NK-92 treated with Interleukin-12 subunit alpha and Interleukin-12 subunit beta, amount 100 ng/mL, for 24 hours (cell line): ENCODE results near the gene MARF1.
A peak's percentile ranks its signal among the peaks of the same experiment; 100 is the strongest.
"Not testable (repeated sequence)": the region's sequence is repeated elsewhere in the genome, so short reads cannot be mapped to it uniquely, and the experiment has no call there.

Source experiments
- DNase-seq: peaks from one replicate; lab custom pipeline; 2025; lab: John Stamatoyannopoulos, UW

MARF1 gene

DNA sequence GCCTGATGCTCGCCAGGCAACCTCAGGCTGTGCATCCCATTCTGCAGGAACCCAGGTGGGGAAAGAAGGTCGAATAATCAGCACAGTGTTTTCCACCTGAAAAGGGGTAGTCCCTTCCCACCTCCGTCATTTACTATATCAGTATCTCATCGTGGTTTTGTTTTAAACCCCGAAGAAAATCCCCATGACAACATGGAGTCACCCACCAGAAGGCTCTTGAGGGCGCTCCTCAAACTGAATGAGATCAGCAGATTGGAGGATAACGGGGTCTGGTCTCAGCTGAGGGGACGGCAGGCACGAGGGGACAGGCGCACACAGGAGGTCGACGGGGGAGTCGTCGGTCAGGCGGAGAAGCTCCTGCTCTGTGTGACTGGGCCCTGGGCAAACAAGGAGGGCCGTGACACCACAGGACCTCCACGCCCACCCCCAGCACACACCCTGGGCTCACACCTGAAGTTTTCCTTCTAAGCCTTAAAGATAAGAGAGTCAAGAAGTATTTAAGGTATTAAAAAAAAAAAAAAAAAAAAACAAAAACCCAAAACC lies 44.2 kb downstream of the MARF1 start:
- DNase-seq = no peak

DNA sequence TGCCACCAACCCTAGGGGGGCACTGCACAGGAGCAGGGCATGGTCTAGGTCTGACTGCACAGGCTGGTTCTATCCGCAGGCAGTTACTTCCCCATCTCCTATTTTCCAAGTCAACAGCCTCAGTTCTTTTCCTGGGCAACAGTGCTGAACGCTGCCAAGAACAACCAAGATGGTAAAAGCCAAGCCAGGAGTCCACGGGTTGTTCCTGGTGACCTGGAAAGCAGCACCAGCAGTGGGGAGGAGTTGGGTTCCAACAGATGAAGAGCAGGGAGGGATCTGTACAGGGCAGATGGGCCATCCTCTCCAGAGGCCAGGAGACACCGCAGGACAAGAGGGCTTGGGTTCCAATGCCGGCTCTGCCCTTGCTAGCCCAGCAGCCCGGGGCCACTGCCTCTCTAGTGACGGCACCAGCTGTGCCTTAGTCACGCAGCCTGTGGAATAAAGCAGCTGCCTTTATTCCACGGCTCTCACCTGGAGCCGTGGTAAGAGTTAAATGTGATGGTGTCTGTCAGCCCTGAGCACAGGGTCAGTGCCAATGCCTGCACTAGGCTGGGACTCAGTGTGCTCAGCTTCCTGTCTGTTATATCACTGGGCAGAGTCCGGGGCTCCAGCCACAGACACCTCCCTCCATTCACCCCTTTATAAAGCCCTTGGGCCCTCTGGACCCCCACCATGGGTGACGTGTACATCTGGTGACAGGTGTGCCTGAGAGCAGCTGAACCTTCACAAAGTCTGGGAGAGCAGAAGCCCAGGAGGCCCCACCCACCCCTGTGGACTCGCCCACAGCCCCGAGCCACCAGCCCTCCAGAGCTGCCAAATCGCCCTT lies 44.9 kb downstream of the MARF1 start:
- DNase-seq = no peak

DNA sequence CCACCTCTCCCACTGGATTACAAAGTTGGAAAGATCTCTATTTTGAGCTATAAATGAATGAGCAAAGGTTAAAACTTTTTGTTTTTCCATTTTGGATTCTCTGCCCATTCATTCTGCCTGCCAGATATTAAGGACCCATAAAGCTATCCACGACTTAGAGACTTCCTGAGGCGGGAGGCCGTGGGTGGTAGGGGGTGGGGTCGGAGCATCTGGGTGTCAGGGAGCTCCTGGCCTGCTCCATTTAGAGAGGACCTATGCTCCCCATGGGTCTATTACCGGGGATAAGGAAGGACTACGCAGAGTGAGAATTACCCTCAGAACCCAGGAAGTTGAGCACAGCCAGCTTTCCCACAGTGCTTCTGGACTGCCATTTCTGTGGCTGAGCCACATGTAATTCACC lies 45.8 kb downstream of the MARF1 start:
- DNase-seq = no peak

DNA sequence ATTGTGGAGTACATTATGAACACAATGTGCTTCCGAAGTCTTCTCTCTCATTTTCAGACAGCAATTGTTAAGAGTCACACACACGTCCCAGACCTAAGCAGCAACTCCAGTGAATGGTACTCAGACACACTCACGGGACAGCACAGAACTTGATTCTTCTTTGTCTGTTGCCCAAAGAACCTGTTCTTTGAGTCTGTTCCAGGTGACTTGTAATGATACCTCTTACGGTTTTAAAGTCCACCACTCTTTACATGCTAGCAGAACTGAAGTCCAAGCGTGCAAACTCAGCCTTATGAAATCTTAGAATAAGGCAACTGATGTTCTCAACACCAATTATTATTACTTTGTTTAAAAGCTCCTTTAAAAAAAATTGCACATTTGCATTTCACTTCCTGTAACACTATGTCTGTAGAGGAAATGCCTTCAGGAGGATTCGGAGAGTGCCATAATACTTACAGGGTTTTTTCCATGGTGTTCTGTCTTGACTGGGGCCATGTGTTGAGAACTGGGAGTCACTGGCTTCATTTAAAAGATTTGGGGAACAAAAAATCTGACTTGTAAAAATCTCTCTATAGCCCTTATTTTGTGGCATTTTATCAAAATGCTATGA lies 48.1 kb downstream of the MARF1 start:
- DNase-seq = no peak

DNA sequence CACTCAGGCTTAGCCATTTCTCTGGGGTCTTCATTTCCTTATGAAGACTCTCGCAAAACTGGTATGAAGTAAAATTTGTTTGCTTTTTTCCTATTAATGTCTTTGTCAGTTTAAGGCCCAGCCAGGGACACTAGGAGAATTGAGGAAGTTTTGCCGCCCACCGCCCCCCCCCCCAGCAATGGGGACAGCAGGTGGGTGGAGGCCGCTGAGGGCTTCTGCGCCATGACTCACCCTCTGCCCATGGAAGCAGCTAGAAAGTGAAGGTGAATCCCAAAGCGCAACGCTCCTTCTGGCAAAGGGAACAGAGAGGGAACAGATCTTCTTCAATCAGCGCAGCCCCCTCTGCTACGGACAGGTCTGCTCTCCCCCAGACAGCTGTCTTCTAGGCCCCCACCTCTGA lies 49.7 kb downstream of the MARF1 start:
- DNase-seq = no peak

DNA sequence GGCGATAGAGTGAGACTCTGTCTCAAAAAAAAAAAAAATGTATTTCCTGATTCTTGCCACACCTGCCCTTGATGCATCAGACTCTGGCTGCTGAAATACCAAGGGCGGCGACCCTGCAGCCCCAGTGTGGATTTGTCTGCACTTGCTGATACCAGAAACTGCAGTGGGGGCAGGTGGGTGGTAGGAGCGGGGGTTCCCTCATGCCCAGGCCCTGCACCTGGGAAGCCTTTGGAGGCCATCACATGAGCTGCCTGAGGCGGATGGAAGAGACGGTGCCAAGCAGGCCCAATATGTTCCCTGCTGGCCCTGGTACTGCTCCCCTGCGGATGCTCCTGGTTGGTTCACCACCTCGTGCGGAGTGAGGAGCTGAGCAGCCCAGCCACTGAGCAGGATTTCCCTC lies 50.6 kb downstream of the MARF1 start:
- DNase-seq = peak; percentile 27

DNA sequence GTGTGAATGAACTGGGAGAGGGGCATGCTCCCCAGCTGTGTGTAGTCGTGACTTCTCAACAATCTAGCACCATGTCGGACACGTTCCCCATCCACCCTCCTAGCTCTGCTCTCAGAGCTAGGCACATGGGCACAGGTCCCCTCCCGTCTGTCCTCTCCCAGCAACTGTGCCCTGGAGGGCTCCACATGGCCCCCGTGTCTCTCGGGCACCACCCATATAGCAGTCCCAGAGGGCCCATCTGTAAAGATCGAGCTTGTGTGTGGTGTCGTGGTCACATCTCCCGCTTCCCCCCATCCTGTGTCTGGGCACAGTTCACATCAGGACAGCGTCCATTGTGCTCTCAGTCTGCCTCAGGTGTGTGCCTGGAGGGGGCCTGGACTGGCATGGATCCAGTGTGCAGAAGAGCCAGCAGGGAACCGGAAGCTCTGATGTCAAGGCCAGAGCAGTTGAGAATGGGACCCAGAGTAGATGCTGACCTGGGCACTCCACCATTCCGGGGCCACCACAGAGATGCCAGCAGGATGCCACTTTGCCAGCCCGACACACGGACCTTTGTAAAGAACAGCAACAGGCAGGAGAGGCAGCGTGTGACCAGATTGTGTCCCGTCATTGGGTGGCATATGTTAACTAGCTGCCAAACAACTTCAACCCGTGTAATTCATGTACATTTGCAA lies 55.7 kb downstream of the MARF1 start:
- DNase-seq = no peak

DNA sequence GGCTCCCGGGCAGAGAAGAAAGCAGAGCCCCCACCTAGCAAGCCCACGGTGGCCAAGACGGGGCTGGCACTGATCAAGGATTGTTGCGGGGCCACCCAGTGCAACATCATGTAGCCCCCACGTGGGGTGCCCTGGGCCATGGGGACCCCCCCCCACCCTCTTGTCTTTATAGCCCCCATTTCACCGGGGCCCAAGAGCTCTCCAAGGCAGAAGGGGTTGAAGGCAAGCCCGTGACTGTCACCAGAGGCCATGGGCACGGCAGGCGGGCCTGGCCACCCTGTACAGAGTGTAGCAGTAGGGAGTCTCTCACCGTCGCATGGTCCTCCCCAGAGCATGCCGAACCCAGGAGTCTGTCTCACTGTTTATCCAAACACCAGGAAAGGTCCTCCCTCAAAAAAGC lies 56.2 kb downstream of the MARF1 start:
- DNase-seq = no peak

DNA sequence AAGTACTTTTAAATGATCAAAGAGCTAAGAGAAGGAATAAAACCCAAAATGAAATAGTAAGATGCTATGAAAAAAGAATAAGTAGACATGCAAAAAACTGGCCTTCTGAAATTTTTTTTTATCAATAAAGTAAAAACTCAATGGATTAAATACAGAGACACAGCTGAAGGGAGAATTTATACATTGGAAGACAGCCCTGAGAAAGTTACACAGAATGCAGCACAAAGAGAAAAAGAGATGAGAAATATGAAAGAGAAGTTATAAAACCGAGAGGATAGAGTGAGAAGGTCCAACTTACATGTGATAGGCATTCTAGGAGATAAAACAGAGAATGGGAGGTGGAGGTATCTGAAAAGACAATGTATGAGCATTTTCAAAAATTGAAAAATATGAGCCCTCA lies 57.0 kb downstream of the MARF1 start:
- no peak for DNase-seq

DNA sequence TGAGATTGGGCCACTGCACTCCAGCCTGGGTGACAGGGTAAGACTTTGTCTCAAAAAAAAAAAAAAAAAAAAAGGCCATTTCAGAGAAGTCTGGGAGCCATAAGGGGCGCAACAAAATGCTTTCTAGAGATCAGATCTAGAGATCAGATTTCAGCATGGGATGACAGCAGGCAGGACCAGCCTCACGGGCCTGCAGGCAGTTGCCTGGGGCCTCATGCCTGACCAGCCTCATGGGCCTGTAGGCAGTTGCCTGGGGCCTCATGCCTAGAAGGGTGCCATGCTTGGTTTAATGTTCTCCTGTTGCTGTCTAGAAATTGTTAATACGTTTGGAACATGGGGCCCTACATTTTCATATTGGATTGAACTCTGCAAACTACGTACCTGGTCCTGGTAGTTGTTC lies 59.4 kb downstream of the MARF1 start:
- no peak for DNase-seq

DNA sequence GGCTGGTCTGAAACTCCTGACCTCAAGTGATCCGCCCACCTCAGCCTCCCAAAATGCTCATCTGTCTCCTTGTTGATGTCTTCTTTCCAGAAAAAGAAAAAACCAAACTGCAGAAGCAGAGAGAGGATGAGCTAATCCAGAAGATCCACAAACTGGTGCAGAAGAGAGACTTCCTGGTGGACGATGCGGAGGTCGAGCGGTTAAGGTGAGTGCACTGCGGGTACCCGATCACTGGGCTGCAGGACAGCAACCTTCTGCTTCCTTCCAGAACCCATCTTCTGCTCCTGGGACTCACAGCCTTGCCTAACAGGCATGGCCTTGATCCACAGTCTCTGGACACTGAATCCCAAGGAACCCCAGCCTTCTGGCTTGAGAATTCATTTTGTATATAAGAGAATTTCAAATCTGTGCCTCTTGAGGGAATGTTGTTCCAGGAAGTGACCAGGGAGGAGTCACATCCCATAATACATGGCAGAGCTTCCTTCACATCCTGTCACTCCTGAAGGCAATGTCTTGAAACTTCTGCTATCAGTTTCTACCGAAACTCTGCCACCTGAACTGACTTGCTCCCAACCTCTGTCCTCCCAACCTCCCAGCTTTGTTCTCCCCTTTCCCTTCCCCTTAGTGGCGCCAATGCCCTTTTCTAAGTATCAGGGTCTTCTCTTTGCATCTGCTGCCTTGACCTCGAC lies 61.7 kb downstream of the MARF1 start:
- DNase-seq = no peak

DNA sequence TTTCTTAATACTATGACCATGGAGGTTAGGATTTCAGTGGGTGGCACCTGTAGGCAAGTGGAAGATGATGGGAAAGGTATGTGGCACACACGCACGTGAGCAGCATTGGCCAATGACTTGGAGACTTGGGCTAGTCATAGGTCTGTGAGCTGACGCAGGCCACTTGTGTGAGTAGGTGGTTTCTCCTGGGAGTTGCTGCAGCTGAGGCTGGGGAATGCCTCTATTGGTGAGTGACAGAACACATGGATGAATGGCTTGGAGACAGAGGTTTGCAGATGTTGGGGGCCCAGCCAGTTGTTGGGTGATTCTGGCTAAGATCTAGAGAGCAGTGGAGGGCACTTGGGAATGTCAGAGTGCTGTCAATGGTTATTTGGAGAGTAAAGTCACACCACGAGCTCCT lies 64.1 kb downstream of the MARF1 start:
- DNase-seq = no peak

DNA sequence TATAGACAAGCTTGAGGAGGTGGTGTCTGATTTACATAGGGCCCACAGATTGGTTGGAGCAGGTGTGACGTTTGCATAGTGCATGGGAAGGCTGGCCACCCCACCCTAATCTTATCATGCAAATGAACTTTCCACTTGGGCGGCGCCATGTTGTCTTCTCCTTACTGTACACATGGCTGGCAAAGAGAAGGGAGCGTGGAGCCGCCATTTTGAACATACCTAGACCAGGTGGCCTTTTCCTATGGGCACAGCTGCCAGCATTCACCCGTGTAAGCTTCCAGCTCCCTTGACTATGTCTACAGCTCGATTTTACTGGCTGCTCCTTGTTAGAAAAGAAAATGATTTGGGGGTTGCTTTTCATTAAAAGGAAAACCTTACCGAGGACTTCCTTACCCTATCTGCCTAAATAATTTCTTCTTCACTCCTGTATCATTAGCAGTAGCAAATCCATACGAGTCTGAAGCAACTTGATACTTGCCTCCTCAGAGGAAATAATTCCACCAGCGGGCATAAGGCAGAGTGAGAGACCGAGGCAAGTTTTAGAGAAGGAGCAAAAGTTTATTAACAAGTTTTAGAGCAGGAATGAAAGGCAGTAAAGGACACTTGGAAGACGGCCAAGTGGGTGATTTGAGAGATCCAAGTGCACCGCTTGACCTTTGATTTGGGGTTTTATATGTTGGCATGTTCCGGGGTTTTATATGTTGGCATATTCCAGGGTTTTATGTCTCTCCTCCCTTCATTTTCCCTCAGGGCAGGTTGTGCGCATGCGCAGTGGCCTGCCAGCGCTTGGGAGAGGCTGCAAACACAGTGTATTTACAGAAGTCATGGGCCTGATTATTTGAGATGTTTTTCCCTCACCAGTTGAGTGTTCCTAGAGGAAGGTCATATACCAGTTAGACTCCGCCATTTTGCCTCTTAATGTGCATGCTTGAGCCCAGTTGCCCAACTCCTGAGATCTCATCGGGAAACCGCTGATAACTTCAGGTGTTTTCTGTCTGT lies 65.7 kb downstream of the MARF1 start:
- no peak for DNase-seq

DNA sequence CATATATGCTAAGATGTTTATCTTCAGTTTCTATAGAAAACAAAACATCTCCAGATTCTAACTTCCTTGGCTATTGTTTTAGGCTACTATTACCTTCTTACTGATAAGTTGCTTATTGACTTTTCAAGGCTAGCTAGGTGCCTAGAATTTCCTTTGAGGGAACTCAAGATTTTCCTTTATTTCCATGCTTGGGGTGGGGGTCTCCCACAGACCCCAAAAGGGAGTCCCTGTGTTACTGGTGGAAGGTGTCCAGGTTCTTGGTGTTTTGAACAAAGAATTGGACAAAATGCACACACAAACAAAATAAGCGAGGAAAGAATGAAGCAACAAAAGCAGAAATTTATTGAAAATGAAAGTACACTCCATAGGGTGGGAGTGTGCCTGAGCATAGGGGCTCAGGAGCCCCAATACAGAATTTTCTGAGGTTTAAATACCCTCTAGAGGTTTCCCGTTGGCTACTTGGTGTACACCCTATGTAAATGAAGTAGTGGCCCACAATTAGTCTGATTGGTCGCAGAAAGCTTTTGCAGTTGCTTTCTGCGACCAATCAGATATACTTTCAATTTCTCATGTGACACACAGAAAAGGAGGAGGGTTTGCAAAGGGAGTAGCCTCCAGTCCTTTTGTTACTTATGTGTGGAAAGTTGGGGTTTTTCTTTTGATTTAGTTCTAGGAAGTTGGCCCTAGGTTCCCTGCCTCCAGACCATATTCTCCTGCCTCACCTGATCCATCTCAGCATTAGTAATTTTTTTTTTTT lies 67.5 kb downstream of the MARF1 start:
- DNase-seq = no peak

DNA sequence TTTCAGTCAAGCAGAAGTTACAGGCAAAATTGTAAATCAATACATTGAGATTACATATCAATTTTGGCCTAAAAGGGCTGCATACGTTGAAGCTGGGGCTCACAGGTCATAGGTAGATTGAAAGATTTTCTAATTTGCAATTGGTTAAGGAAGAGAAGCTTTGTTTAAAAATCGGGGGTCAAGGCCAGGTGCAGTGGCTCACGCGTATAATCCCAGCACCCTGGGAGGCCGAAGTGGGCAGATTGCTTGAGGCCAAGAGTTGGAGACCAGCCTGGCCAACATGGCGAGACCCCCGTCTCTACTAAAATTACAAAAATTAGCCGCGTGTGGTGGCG lies 68.4 kb downstream of the MARF1 start:
- DNase-seq = no peak

DNA sequence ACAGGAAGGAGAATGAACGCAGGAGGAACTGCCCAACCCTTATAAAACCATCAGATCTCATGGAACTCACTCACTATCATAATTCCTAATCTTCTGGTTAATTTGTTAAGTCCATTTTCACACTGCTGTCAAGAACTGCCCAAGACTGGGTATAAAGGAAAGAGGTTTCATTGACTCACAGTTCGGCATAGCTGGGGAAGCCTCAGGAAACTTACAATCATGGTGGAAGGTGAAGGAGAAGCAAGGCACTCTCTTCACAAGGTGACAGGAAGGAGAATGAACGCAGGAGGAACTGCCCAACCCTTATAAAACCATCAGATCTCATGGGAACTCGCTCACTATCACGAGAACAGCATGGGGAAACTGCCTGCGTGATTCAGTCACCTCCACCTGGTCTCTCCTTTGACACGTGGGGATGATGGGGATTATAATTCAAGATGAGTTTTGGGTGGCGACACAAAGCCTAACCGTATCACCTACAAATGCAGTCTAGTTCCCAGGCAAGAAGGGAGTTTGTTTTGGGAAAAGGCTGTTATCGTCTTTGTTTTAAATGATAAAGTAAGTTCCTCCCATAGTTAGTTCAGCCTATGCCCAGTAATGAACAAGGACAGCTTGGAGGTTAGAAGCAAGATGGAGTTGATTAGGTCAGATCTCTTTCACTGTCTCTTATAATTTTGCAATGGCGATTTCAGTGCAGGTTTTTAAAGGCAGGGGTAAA lies 68.9 kb downstream of the MARF1 start:
- DNase-seq = not testable (repeated sequence)

DNA sequence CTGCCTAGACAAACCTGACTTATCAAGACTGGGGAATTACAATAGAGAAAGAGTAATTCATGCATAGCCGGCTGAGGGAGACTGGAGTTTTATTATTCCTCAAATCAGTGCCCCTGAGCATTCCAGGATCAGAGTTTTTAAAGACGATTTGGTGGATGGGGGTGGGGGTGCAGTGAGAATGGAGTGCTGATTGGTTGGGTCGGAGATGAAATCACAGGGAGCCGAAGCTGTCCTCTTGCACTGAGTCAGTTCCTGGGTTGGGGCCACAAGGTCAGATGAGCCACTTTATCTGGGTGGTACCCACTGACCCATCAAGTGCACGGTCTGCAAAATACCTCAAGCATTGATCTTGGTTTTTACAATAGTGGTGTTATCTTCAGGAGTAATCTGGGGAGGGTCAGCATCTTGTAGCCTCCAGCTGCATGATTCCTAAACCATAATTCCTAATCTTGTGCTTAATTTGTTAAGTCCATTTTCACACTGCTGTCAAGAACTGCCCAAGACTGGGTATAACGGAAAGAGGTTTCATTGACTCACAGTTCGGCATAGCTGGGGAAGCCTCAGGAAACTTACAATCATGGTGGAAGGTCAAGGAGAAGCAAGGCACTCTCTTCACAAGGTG lies 69.6 kb downstream of the MARF1 start:
- DNase-seq = no peak

DNA sequence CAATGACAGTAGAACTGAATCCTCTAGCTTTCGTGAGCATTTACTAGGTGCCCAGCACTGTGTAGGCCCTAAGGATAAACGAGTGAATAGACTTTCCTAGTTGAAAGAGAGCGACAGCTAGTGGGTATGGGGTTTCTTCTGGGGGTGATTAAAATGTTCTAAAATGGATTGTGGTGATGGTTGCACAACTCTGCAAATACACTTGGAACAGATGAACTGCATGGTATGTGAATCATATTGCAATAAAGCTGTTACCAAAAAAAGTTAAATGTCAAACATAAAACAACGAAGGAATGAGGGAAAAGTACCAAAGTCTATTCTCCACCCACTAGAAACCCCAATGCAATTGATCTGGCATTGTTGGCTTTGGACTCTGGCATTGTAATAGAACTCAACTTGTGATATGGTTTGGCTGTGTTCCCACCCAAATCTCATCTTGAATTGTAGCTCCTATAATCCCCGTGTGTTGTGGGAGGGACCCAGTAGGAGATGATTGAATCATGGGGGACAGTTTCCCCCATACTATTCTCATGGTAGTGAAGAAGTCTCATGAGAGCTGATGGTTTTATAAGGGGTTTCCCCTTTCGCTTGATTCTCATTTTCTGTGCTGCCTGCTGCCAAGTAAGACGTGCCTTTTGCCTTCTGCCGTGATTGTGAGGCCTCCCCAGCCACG lies 70.5 kb downstream of the MARF1 start:
- no peak for DNase-seq

DNA sequence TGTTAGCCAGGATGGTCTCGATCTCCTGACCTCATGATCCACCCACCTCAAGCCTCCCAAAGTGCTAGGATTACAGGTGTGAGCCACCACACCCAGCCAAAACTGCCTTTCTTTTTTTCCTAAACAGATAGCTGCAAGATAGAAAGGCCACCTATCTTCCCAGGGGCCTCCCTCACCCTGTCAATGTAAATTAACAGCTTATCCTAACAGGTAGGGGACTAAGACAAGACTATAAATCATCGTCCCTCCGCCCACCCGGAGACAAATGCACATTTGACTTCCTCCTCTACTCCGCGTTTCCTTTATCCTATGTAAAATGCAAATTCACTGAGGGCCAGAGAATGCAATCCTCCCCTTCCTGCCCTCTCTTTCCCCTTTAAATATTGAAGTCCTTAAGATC lies 71.4 kb downstream of the MARF1 start:
- no peak for DNase-seq
